ENCODE measurements around the gene CNGA2. TPM values are rescaled to one million over a fixed set of nuclear protein-coding genes. Genes with fewer than 3 reads are reported as not detected.

The CNGA2 gene
- total RNA-seq (2014; rRNA removed; shearing (Covaris generic)) (not detected in 2 replicates), polyA plus RNA-seq (2016; fragmentation: Nextera tagmentation; extraction: Ambion mirVana) (not detected in 2 replicates)
- long read RNA-seq: 0 reads

- Histone ChIP-seq H3K4me1 (ENCODE audit: insufficient read depth) (no peaks in the 10 kb centered on the region), H4K20me1 (replicated peaks; ENCODE audit: insufficient read depth) (no peaks in the 10 kb centered on the region), H3F3A (replicated peaks; ENCODE audit: low read depth) (no peaks in the 10 kb centered on the region), H3K36me3 (ENCODE audit: insufficient read depth) (no peaks in the 10 kb centered on the region), H3K4me3 (no peak within 1 kb of the TSS), H3K27ac (ENCODE audit: low read depth) (no peak within 1 kb of the TSS), H3K4me2 (no peak within 1 kb of the TSS), H2AFZ (no peak within 1 kb of the TSS), H3K9me2 (ENCODE audit: insufficient read depth) (no peaks in the 10 kb centered on the region), H3K79me2 (replicated peaks; ENCODE audit: insufficient read depth) (no peaks in the 10 kb centered on the region), H3K27me3 (ENCODE audit: insufficient read depth) (no peaks in the 10 kb centered on the region)
- Mint-ChIP-seq H3K27me3 (ENCODE audit: insufficient read depth, low read depth, poor library complexity) (peaks cover 4% of the 10 kb centered on the region), H3K27ac (no peak within 1 kb of the TSS), H3K36me3 (ENCODE audit: low read depth) (no peaks in the 10 kb centered on the region), H3K9me3 (no peaks in the 10 kb centered on the region; the same call in 2 of the 3 replicates), H3K4me3 (no peak within 1 kb of the TSS), H3K4me1 (no peaks in the 10 kb centered on the region)
- ATAC-seq (no peak), DNase-seq (ENCODE audit: low spot score) (no peak)
- TF ChIP-seq EZH2 (IDR thresholded peaks at IDR 0.05; ENCODE audit: low read depth, unreplicated experiment): no peak
Measured at GRCh38 chrX:151734446-151734845, at the start of gene CNGA2. Gene CNGA2 (plus strand): TSS chrX:151734746. CDS start chrX:151738484, 3,738 bp downstream.

GRCh38 chrX:151687635-151688034, 46.9 kb upstream of the CNGA2 start:
- no peaks in the 10 kb centered on the region for H3K4me1 ChIP-seq (ENCODE audit: insufficient read depth)
- Mint-ChIP-seq H3K9me3 (no peaks in the 10 kb centered on the region; the same call in 2 of the 3 replicates), H3K36me3 (ENCODE audit: low read depth) (no peaks in the 10 kb centered on the region), H3K4me3 (no peak overlapping the region), H3K4me1 (no peaks in the 10 kb centered on the region), H3K27me3 (ENCODE audit: insufficient read depth, low read depth, poor library complexity) (no peaks in the 10 kb centered on the region), H3K27ac (no peak overlapping the region)
- H3K9me2 ChIP-seq (ENCODE audit: insufficient read depth): no peaks in the 10 kb centered on the region
- H3K79me2 ChIP-seq (replicated peaks; ENCODE audit: insufficient read depth): no peaks in the 10 kb centered on the region
- no peak overlapping the region for H2AFZ ChIP-seq
- no peak overlapping the region for H3K27ac ChIP-seq (ENCODE audit: low read depth)
- no peak overlapping the region for H3K4me2 ChIP-seq
- no peak overlapping the region for H3K4me3 ChIP-seq
- DNase-seq (ENCODE audit: low spot score): no peak
- no peaks in the 10 kb centered on the region for H3F3A ChIP-seq (replicated peaks; ENCODE audit: low read depth)
- no peak for TF ChIP-seq NANOG (IDR thresholded peaks at IDR 0.05; ENCODE audit: borderline replicate concordance)
- TF ChIP-seq ETS1 (IDR thresholded peaks at IDR 0.05): no peak
- TF ChIP-seq JUNB (IDR thresholded peaks at IDR 0.05; ENCODE audit: unreplicated experiment): no peak
- TF ChIP-seq CREB1 (CRISPR knock-in tag; IDR thresholded peaks at IDR 0.05; ENCODE audit: low read depth): no peak
- TF ChIP-seq CTCF (conservative IDR thresholded peaks at IDR 0.05; ENCODE audit: low read depth in 2 of 2): no peak
- TF ChIP-seq ZNF331 (CRISPR knock-in tag; IDR thresholded peaks at IDR 0.05; ENCODE audit: low read depth): no peak
- no peak for TF ChIP-seq ZNF114 (CRISPR knock-in tag; IDR thresholded peaks at IDR 0.05)
- TF ChIP-seq EZH2 (IDR thresholded peaks at IDR 0.05; ENCODE audit: low read depth, unreplicated experiment): no peak
- TF ChIP-seq EZH2phosphoT487 (IDR thresholded peaks at IDR 0.05; ENCODE audit: unreplicated experiment): no peak
- TF ChIP-seq STAT1 (IDR thresholded peaks at IDR 0.05; ENCODE audit: unreplicated experiment): no peak
- no peak for TF ChIP-seq POLR2AphosphoS5 (IDR thresholded peaks at IDR 0.05; ENCODE audit: low read depth)
- no peak for TF ChIP-seq REST (IDR thresholded peaks at IDR 0.05; ENCODE audit: unreplicated experiment)
- no peaks in the 10 kb centered on the region for H3K36me3 ChIP-seq (ENCODE audit: insufficient read depth)
- no peaks in the 10 kb centered on the region for H3K27me3 ChIP-seq (ENCODE audit: insufficient read depth)
- ATAC-seq: no peak
- H4K20me1 ChIP-seq (replicated peaks; ENCODE audit: insufficient read depth): no peaks in the 10 kb centered on the region

All from GM23338 (cell line).